ENCODE measurements around the gene AIP.
"Not testable (repeated sequence)": the region's sequence is repeated elsewhere in the genome, so short reads cannot be mapped to it uniquely, and the experiment has no call there.

Gene AIP

GRCh38 chr11:67469508-67469811 is 13.4 kb upstream of the AIP start:
- DNase-seq, result no peak

GRCh38 chr11:67470337-67471002 is 12.4 kb upstream of the AIP start:
- DNase-seq, result no peak

GRCh38 chr11:67472882-67473281 is 9.9 kb upstream of the AIP start:
- no peak for DNase-seq

- not testable (repeated sequence) for DNase-seq
Observed at GRCh38 chr11:67476692-67477091, 6.1 kb upstream of the AIP start.

GRCh38 chr11:67477344-67478050 is 5.3 kb upstream of the AIP start:
- DNase-seq, result not testable (repeated sequence)

- DNase-seq, result no peak
Observed at GRCh38 chr11:67482275-67482826, 475 bp upstream of the AIP start.

GRCh38 chr11:67483831-67484665 is 1.2 kb downstream of the AIP start:
- DNase-seq, result no peak

GRCh38 chr11:67484847-67485311 is 2.1 kb downstream of the AIP start:
- no peak for DNase-seq

GRCh38 chr11:67485873-67486361 is 3.1 kb downstream of the AIP start:
- not testable (repeated sequence) for DNase-seq

GRCh38 chr11:67486481-67487195 is 3.8 kb downstream of the AIP start:
- DNase-seq, result no peak

- DNase-seq, result no peak
Observed at GRCh38 chr11:67489203-67489884, 6.5 kb downstream of the AIP start.

- no peak for DNase-seq
Observed at GRCh38 chr11:67489885-67490726, 7.3 kb downstream of the AIP start.

- DNase-seq, result no peak
Observed at GRCh38 chr11:67490727-67491065, 7.9 kb downstream of the AIP start.

- DNase-seq, result no peak
Observed at GRCh38 chr11:67491276-67492068, 8.6 kb downstream of the AIP start.

- DNase-seq, result no peak
Observed at GRCh38 chr11:67492069-67492727, 9.4 kb downstream of the AIP start.

GRCh38 chr11:67492801-67493547 is 10.1 kb downstream of the AIP start:
- no peak for DNase-seq

GRCh38 chr11:67493548-67494370 is 10.9 kb downstream of the AIP start:
- no peak for DNase-seq

Data from NCI-H1048 (cell line).